HPDE6-E6E7 (cell line): ENCODE measurements around the gene SARM1.
"Not testable (repeated sequence)": the region's sequence is repeated elsewhere in the genome, so short reads cannot be mapped to it uniquely, and the experiment has no call there.

Source experiments
- DNase-seq: peaks from one replicate; pipeline ENCODE4 v3.0.0; 2011; ENCODE audit warnings: missing footprints; ENCODE audit errors: extremely low spot score

The SARM1 gene

GRCh38 chr17:28371245-28372202 is at the start of gene SARM1:
Gene SARM1 (plus strand): TSS chr17:28371694. CDS start chr17:28372033, 339 bp downstream.
- no peak for DNase-seq

DNA sequence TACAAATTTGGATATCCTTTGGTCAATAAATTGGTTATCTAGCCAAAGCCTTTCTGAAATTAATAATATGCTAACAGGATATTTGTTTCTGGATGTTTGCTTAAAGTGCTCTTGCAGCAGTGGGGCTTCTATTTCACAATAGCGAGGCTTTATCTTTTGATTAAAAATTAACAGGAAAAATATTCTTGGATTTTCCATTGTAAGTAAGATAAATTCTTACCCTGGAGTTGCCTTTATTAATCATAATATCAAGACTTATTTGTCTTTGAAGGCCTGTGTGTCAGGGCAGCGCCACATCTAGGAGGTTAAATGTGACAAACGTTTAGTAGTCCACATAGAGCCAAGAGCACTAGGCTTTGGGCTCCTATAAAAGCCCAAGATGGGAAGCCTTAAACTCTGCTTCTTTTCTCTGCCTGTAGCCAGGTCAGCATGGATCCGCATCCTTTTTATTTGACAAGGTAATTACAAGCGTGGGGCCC is 47.2 kb upstream of the SARM1 start:
- DNase-seq: no peak

- no peak for DNase-seq
Measured at GRCh38 chr17:28324781-28325180, 46.7 kb upstream of the SARM1 start.

- no peak for DNase-seq
Measured at GRCh38 chr17:28325211-28325610, 46.3 kb upstream of the SARM1 start.

DNA sequence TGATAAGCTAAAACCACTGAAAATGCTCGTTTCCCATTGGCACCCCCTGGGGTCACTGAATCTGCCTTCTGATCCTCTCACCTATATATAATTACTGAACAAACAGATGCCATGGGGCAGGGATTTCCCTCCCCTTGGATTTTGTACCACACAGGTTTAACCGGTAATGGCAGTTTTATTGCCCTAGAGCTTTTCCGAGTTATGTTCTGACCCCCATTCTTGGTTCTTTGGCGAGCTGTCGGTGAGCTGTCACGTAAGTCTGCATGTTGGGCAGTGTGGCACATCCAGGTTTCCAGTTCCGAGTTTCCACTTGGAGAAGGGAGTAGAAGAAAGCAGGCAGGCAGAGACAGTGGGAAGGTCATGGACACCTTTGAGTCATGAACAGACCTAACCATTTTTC is 45.4 kb upstream of the SARM1 start:
- no peak for DNase-seq

DNA sequence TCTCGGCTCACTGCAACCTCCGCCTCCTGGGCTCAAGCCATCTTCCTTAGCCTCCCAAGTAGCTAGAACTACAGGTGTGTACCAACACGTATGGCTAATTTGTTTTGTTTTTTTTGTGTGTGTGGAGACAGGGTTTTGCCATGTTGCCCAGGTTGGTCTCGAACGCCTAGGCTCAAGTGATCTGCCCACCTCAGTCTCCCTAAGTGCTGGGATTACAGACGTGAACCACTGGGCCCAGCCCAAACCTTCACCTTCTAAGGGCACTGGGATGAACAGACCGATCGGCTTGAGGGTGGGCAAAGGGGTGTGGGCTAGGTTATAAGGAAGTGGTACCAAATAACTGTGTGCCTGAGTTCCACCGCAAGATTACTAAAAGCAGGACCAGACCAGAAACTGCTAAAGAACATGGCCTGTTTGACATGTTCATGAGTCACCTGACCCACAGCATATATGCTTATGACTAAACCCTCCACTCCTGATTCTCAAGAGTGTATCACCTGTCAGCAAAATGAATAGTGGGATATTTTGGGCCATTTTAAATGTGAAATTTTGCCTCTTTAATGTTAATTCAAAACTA is 44.4 kb upstream of the SARM1 start:
- no peak for DNase-seq

- no peak for DNase-seq
Measured at GRCh38 chr17:28327709-28328108, 43.8 kb upstream of the SARM1 start.

DNA sequence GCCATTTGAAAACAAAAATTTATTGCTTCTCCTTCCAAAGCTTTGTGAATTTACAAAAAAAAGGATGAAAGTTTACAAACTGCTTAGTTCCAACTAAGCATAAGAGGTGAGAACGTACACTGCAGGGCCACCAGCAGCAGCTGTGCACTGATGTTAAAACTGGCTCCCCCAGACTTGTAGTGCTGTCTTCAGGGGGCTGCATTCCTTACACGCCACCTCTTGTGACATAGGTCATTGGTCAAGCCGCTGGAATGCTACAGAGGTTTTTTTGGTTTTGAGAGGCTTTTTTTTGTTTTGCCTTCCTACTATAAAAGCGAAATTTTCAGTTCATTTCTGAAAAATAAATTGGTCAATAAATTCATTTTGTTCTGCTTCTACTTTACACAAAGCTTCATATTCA is 43.2 kb upstream of the SARM1 start:
- DNase-seq: no peak

DNA sequence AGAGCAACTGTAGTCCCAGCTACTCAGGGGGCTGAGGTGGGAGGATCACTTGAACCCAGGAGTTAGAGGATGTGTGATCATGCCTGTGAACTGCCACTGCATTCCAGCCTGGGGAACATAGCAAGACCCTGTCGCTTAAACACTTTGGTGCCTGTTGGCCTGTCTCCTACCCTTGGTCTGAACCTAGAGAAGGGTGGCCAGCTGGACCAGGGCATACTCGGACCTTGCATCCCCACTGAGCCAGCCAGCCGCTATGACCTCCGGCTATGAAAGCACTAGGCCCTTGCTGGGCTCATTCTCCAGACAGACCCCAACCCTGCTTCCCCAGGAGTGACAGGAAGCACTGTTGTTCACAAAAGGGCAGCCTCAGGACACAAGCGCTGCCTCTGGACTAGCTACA is 40.8 kb upstream of the SARM1 start:
- no peak for DNase-seq

DNA sequence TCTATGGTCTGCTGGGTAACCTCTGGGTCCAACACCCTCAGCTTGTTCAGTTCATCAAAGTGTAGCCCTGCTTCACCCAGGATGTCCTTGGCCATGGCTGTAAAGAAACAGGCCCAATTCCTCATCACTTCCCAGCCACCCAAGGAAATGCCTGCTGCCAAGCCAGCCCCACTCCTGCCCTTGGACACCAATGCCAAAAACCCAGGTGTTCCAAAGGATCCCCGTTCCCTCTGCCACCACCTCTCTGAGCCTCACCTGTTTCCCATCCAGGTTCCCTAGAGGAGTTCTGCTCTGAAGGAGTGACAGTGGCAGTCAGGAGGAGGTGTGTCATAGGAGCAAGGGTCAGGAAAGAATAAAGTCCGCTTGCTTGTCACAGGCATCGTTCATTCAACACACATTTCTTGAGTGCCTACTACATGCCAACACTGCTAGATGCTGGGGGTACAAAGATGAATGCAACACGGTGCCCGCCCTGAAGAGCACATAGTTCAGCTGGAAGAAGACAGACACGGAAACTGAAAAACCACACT is 39.5 kb upstream of the SARM1 start:
- DNase-seq: no peak

DNA sequence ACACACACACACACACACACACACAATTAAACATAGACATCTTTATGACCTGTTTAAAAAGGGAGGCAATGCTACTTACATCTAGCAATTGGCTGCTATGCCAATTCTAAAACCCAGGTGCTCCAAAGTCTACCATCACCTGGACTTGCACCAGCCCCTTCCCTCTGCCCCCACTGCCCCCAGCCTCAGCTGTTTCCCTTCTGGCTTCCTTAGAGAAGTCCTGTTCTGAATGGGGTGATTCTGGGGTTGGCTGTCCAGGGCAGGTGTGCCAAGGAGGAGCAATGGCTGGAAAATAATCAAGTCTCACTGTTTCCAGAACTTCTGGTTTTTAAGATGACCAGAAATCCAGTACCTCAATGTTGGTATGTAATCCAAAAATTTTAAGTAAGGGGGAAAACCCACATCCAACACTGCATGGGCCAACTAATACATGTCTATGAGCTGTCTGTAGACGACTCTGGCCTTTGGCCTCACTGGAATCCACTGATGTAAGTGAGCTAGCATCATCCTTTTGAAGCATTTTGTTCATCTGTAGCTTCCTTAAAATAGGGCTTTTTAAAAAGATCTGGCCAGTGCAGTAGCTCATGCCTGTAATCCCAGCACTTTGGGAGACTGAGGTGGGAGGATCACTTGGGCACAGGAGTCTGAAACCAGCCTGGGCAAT is 38.3 kb upstream of the SARM1 start:
- DNase-seq: no peak

DNA sequence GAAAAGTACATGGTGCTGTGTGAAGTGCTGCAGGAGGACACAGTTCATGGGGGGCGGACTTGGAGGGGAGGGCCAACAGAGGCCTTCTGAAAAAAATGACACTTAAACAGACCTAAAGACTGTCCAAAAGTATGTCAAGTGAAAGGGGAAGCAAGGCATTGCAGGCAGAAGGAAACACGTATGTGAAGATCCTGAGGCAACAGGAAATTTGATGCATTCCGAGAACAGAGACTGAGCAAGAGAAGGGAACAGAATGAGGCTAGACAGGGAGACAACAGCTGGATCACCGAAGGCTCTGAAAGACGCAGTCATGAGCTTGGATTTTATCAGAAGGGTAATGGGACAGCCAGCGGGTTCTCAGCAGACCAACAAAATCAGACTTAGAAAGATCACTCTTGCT is 37.3 kb upstream of the SARM1 start:
- no peak for DNase-seq

DNA sequence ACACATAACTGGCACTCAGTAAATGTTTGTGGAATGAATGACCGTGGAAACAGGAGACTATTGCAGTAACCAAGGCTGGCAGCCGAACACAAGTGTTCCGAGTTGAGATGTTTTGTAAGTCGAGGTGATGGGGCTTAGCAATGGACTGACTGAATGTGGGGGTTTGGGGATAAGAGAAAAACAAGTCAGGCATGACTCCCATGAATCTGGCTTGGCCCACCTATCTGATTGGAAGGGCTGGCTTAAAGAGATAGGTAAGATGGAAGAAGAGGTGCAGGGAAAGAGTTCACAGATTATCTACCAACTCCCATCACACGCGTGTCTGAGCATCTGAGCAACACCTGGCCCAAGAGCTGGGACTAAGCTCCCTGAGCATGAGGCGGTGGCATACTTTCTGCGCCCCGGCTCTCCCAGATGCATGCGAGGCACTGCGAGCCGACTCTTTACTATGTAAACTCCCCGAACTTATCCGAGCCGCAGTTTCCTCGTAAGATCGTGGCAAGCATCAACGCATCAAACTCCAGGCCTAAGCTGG is 36.8 kb upstream of the SARM1 start:
- no peak for DNase-seq

DNA sequence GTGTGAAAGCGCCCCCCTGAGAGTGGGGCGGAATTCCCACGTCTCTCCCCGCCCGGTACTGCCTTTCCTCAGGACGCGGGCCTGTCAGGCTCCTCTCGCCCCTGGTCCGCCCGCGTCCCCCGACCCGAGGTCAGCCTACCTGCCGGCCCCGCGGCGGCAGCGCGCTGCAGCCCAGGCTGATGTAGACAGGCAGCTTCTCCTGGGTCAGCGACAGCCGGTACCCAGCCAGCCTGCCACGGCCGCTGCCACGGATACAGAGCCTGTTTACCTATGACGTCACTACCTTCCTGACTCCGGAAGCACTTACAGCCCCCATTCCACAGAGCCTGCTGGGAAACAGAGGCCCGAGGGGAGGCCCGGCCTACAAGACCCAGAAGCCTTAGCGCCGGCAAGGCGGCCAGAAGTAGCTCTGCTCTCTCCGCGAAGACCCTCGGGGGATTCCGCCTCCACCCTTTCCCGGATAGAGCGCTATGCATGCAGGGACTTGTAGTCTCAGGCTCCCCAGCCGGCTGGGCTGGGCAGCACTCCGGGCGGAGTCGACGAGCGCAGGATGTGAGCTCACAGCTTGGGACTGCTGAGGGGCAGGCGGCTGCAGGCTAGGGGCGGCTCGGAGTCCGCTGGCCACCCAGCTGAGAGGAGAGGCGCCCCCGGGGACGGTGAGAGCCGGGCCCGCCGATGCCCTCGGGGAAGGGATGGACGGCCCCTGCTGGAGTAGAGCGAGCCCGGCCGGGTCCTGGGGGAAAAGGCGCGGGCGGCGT is 36.1 kb upstream of the SARM1 start, which contains the start of the genes IFT20 and TNFAIP1:
TSS of gene IFT20 (minus strand) at position 272 of the 758 bp plus-strand sequence. CDS start 3,487 bp downstream, outside the sequence.
TSS of gene TNFAIP1 (plus strand) at position 561 of the 758 bp plus-strand sequence. CDS start 3,761 bp downstream, outside the sequence.
- DNase-seq: peak; percentile 94

DNA sequence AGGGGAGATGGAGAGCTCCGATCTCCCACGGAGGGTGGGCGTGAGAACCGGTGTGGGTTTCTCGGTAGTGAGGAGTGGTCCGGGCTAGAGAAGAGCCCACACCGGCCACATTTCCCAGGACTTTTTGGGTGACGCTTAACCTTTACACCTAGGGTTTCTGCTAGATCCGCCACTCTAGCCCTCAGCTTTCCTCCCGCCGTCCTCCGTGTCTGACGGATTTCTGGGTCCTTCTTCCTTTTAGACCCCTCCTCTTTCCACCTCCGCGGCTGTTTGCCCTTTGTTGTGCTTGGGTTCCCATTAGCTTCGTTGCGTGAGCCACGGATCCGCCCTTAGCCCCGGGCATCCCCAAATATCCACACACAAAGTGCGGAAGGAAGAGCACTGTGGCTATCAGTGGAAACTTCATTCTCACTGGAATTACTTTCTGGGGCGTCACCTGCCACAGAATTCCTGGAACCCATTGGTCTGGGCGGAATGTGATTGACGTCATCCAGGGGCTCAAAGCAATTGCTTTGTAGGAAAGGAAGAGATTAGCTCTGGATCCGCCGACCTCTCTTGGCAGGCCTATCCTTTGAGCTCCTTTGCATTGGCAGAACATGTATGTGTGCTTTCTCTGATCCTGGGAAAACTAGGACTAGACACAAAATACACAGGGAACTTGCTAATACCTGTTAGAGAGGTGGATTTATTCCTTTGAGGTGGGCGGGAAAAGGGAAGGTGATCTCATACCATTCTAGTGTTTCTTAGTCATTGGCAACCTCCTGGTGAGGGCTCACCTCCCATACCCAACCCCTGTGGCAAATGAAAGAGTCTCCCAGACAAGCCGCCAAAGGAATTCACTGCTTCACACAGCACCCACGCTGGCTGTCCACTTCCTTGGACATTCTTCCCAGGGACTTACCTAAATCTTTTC is 35.3 kb upstream of the SARM1 start:
- DNase-seq: peak; percentile 77

DNA sequence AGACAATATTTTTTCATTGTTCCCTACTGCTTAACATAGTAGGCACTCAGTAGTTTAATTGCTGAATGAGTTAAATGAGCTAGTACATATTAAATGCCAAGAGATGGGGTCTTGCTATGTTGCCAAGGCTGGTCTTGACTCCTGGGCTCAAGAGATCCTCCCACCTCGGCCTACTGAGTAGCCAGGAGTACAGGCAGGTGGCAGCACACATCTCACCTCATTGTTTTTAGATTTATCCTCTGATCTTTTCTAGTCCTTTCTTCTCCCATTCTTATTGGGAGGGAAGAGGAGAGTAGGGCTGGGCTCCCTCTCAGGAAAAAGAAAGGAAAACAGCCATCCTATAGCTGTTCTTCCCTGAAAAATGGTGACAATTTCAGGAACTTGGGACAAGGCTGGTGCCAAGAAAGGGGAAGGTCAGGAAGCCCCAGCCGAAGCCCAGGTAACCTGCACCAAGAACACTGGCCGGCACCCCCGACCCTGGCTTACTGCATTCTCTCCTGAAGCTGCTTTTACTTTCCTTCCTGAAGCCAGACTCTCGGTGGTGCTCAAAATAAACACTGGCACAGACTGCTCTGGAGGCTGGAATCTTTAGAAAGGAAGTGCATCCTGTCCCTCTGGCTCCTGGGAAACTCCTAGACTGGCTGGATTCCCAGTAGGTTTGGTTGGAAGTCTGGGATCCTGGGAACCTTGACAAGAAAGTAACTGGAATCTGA is 33.3 kb upstream of the SARM1 start:
- DNase-seq: no peak

DNA sequence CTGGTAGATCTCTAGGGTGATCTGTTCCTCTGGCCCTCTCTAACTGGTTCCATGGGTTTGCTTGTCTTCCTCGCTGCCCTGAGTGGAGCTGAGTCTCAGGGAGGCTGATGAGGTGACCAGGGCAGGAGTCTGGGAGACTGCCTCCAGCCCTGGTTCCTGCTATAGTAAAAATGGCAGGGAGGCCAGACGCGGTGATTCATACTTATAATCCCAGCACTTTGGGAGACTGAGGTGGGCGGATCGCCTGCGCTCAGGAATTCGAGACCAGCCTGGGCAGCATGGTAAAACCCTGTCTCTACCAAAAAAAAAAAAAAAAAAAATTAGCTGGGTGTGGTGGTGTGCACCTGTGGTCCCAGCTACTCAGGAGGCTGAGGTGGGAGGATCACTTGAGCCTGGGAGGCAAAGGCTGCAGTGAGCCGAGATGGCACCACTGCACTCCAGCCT is 32.7 kb upstream of the SARM1 start:
- DNase-seq: not testable (repeated sequence)

- DNase-seq: no peak
Measured at GRCh38 chr17:28339431-28339830, 32.1 kb upstream of the SARM1 start.

- DNase-seq: no peak
Measured at GRCh38 chr17:28340374-28340773, 31.1 kb upstream of the SARM1 start.
